GM19455 (cell line): ENCODE measurements around the gene FLNB.

Source experiments
- ATAC-seq: cut with Tn5 transposase; IDR thresholded peaks from one replicate; pipeline ENCODE4 v1.9.1; 2021; ENCODE audit not compliant: unreplicated experiment

FLNB gene

GRCh38 chr3:58102976-58103451 is 94.8 kb downstream of the FLNB start:
- no peak for ATAC-seq

GRCh38 chr3:58104151-58104550 is 95.9 kb downstream of the FLNB start:
- no peak for ATAC-seq

GRCh38 chr3:58104712-58105111 is 96.5 kb downstream of the FLNB start:
- no peak for ATAC-seq

- no peak for ATAC-seq
These were observed 97.0 kb downstream of the FLNB start for GRCh38 chr3:58105196-58105595.

GRCh38 chr3:58106061-58106460 is 97.8 kb downstream of the FLNB start:
- ATAC-seq: no peak

GRCh38 chr3:58106640-58107039 is 98.4 kb downstream of the FLNB start:
- ATAC-seq: no peak

GRCh38 chr3:58107597-58107996 is 99.4 kb downstream of the FLNB start:
- no peak for ATAC-seq

- no peak for ATAC-seq
These were observed 101.5 kb downstream of the FLNB start for GRCh38 chr3:58109752-58110151.

- ATAC-seq: no peak
These were observed 103.4 kb downstream of the FLNB start for GRCh38 chr3:58111513-58112184.

GRCh38 chr3:58112185-58112535 is 103.9 kb downstream of the FLNB start:
- no peak for ATAC-seq

GRCh38 chr3:58115175-58115574 is 107.0 kb downstream of the FLNB start:
- no peak for ATAC-seq

- peak; percentile 63 for ATAC-seq
These were observed 108.1 kb downstream of the FLNB start for GRCh38 chr3:58116161-58116955.

- peak; percentile 26 for ATAC-seq
These were observed 108.8 kb downstream of the FLNB start for GRCh38 chr3:58116985-58117384.

- ATAC-seq: no peak
These were observed 109.4 kb downstream of the FLNB start for GRCh38 chr3:58117561-58118181.

- no peak for ATAC-seq
These were observed 111.0 kb downstream of the FLNB start for GRCh38 chr3:58119186-58119585.

GRCh38 chr3:58120075-58120812 is 112.0 kb downstream of the FLNB start:
- ATAC-seq: no peak

GRCh38 chr3:58121183-58121582 is 113.0 kb downstream of the FLNB start:
- no peak for ATAC-seq

GRCh38 chr3:58122936-58123700 is 114.9 kb downstream of the FLNB start:
- ATAC-seq: no peak

- no peak for ATAC-seq
These were observed 116.2 kb downstream of the FLNB start for GRCh38 chr3:58124387-58124786.

GRCh38 chr3:58129041-58129770 is 121.0 kb downstream of the FLNB start:
- no peak for ATAC-seq
